ENCODE measurements around the gene PCDHB3. TPM values are rescaled to one million over a fixed set of nuclear protein-coding genes. Genes with fewer than 3 reads are reported as not detected.
"Not testable (repeated sequence)": the region's sequence is repeated elsewhere in the genome, so short reads cannot be mapped to it uniquely, and the experiment has no call there.

The PCDHB3 gene
- total RNA-seq, 3 donors from 2014 or later (not counting 1 experiment from before 2014, with no cell fraction given) = not detected

- H3K4me1 ChIP-seq (ENCODE audit: control insufficient read depth, insufficient read depth, low read length) = no peaks in the 10 kb centered on the region
- intact Hi-C loops (cut with micrococcal nuclease) = no loop called here
- Mint-ChIP-seq H3K27ac (no peak within 1 kb of the TSS), H3K27me3 (ENCODE audit: low read depth in 2 of 2) (peaks cover 0 to 11% of the 10 kb centered on the region in 2 donors), H3K9me3 (peaks cover 6 to 11% of the 10 kb centered on the region in 2 donors), H3K36me3 (peaks cover 2% of the 10 kb centered on the region), H3K4me3 (no peak within 1 kb of the TSS), H3K4me1 (no peaks in the 10 kb centered on the region)
- no peak within 1 kb of the TSS for H3K4me3 ChIP-seq (ENCODE audit: low read length)
- no peak within 1 kb of the TSS for H3K27ac ChIP-seq (ENCODE audit: low read length)
- peaks cover 10% of the 10 kb centered on the region for H3K27me3 ChIP-seq (ENCODE audit: control insufficient read depth, insufficient read depth, low read length)
- WGBS (ENCODE audit: insufficient coverage) = 19% methylated on average over 29 of the region's 29 CpGs
- DNase-seq = no peak
- ATAC-seq = no peak
- no peak for TF ChIP-seq CTCF (IDR thresholded peaks at IDR 0.05)
- H3K36me3 ChIP-seq (ENCODE audit: control insufficient read depth, insufficient read depth, low read length) = no peaks in the 10 kb centered on the region
- peaks cover 13% of the 10 kb centered on the region for H3K9me3 ChIP-seq (ENCODE audit: control insufficient read depth, insufficient read depth, low read length)
Measured at GRCh38 chr5:141094481-141095262, 5.6 kb upstream of the PCDHB3 start, which contains the start of gene PCDHB2. Gene PCDHB2, plus strand, starts transcription at chr5:141094615. Its CDS starts 176 bp downstream, at chr5:141094791.

GRCh38 chr5:141095263-141095641, 5.0 kb upstream of the PCDHB3 start:
- DNase-seq = no peak

GRCh38 chr5:141096181-141096580, 4.1 kb upstream of the PCDHB3 start:
- intact Hi-C loops (cut with micrococcal nuclease); ATAC-seq; H3K27ac Mint-ChIP-seq; H3K4me3 ChIP-seq (ENCODE audit: low read length); H3K27ac ChIP-seq (ENCODE audit: low read length); H3K4me1 Mint-ChIP-seq; H3K4me1 ChIP-seq (ENCODE audit: control insufficient read depth, insufficient read depth, low read length); H3K4me3 Mint-ChIP-seq; H3K36me3 ChIP-seq (ENCODE audit: control insufficient read depth, insufficient read depth, low read length); DNase-seq: not testable (repeated sequence)
- WGBS (ENCODE audit: insufficient coverage) = 59% methylated on average over 23 of the region's 46 CpGs
- peaks cover 21% of the 10 kb centered on the region for H3K9me3 ChIP-seq (ENCODE audit: control insufficient read depth, insufficient read depth, low read length)
- H3K9me3 Mint-ChIP-seq = peaks cover 6 to 16% of the 10 kb centered on the region in 2 donors
- peaks cover 15% of the 10 kb centered on the region for H3K27me3 ChIP-seq (ENCODE audit: control insufficient read depth, insufficient read depth, low read length)
- peaks cover 10% of the 10 kb centered on the region for H3K36me3 Mint-ChIP-seq
- H3K27me3 Mint-ChIP-seq (ENCODE audit: low read depth in 2 of 2) = peaks cover 0 to 16% of the 10 kb centered on the region in 2 donors

More at GRCh38 chr5:141095263-141095641, 5.0 kb upstream of the PCDHB3 start:
- H3K4me3 ChIP-seq (ENCODE audit: low read length) = no peak overlapping the region
- ATAC-seq = no peak
- no peaks in the 10 kb centered on the region for H3K36me3 ChIP-seq (ENCODE audit: control insufficient read depth, insufficient read depth, low read length)
- WGBS (ENCODE audit: insufficient coverage) = 53% methylated on average over 12 of the region's 12 CpGs
- Mint-ChIP-seq H3K27me3 (ENCODE audit: low read depth in 2 of 2) (peaks cover 0 to 13% of the 10 kb centered on the region in 2 donors), H3K4me3 (no peak overlapping the region), H3K36me3 (peaks cover 8% of the 10 kb centered on the region), H3K4me1 (peaks cover 0 to 1% of the 10 kb centered on the region in 2 donors), H3K27ac (no peak overlapping the region), H3K9me3 (peaks cover 6 to 14% of the 10 kb centered on the region in 2 donors)
- peaks cover 15% of the 10 kb centered on the region for H3K9me3 ChIP-seq (ENCODE audit: control insufficient read depth, insufficient read depth, low read length)
- H3K27ac ChIP-seq (ENCODE audit: low read length) = no peak overlapping the region
- intact Hi-C loops (cut with micrococcal nuclease) = no loop called here
- H3K4me1 ChIP-seq (ENCODE audit: control insufficient read depth, insufficient read depth, low read length) = no peaks in the 10 kb centered on the region
- H3K27me3 ChIP-seq (ENCODE audit: control insufficient read depth, insufficient read depth, low read length) = peaks cover 13% of the 10 kb centered on the region
- no peak for TF ChIP-seq CTCF (IDR thresholded peaks at IDR 0.05)

GRCh38 chr5:141096586-141096985, 3.7 kb upstream of the PCDHB3 start:
- H3K27me3 Mint-ChIP-seq (ENCODE audit: low read depth in 2 of 2) = peaks cover 0 to 16% of the 10 kb centered on the region in 2 donors
- H3K27me3 ChIP-seq (ENCODE audit: control insufficient read depth, insufficient read depth, low read length) = peaks cover 15% of the 10 kb centered on the region
- 41% methylated on average over 24 of the region's 38 CpGs for WGBS (ENCODE audit: insufficient coverage)
- H3K36me3 ChIP-seq (ENCODE audit: control insufficient read depth, insufficient read depth, low read length); DNase-seq; H3K4me3 Mint-ChIP-seq; H3K4me1 ChIP-seq (ENCODE audit: control insufficient read depth, insufficient read depth, low read length); H3K4me3 ChIP-seq (ENCODE audit: low read length); H3K27ac ChIP-seq (ENCODE audit: low read length); ATAC-seq; H3K4me1 Mint-ChIP-seq; intact Hi-C loops (cut with micrococcal nuclease); H3K27ac Mint-ChIP-seq: not testable (repeated sequence)
- H3K9me3 ChIP-seq (ENCODE audit: control insufficient read depth, insufficient read depth, low read length) = peaks cover 22% of the 10 kb centered on the region
- H3K9me3 Mint-ChIP-seq = peaks cover 6 to 16% of the 10 kb centered on the region in 2 donors
- peaks cover 10% of the 10 kb centered on the region for H3K36me3 Mint-ChIP-seq
